ENCODE measurements around the gene TFDP3.

GRCh38 chrX:133183806-133184205, 34.3 kb downstream of the TFDP3 start:
- TF ChIP-seq CTCF (IDR thresholded peaks at IDR 0.05) (no peak), POLR2A (IDR thresholded peaks at IDR 0.05) (no peak), POLR2AphosphoS5 (IDR thresholded peaks at IDR 0.05) (no peak)

Measured in upper lobe of left lung (tissue), 4 donors.